GM21786 (cell line): ENCODE results near the gene SNRPD3.
A peak's percentile ranks its signal among the peaks of the same experiment; 100 is the strongest.

Source experiments
- ATAC-seq: cut with Tn5 transposase; IDR thresholded peaks from one replicate; pipeline ENCODE4 v1.9.1; 2021; ENCODE audit not compliant: unreplicated experiment

SNRPD3 gene

GRCh38 chr22:24555165-24556039 lies at the start of gene SNRPD3:
Gene SNRPD3 (plus strand): TSS chr22:24555999. CDS start chr22:24557675, 1,676 bp downstream.
- peak; percentile 75 for ATAC-seq

GRCh38 chr22:24506802-24507438 lies 48.9 kb upstream of the SNRPD3 start:
- no peak for ATAC-seq

DNA sequence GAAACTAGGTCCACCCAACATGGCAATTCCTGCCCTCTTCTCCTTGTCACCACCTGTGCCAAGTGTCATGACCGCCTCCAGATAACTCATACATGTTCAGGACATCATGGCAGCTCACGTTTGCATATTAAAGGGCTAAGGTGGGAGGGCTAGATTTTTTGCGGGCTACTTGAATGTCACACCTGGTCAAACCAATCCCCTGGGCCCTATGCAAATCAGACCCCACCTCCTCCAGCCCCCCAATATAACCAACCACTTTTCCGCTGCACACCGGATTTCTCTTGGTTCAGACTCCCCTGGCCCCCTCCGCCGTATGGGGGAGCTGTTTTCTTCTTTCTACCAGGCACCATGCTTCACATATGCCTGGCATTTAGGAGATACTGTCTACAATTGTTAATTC lies 48.1 kb upstream of the SNRPD3 start:
- ATAC-seq, result no peak

DNA sequence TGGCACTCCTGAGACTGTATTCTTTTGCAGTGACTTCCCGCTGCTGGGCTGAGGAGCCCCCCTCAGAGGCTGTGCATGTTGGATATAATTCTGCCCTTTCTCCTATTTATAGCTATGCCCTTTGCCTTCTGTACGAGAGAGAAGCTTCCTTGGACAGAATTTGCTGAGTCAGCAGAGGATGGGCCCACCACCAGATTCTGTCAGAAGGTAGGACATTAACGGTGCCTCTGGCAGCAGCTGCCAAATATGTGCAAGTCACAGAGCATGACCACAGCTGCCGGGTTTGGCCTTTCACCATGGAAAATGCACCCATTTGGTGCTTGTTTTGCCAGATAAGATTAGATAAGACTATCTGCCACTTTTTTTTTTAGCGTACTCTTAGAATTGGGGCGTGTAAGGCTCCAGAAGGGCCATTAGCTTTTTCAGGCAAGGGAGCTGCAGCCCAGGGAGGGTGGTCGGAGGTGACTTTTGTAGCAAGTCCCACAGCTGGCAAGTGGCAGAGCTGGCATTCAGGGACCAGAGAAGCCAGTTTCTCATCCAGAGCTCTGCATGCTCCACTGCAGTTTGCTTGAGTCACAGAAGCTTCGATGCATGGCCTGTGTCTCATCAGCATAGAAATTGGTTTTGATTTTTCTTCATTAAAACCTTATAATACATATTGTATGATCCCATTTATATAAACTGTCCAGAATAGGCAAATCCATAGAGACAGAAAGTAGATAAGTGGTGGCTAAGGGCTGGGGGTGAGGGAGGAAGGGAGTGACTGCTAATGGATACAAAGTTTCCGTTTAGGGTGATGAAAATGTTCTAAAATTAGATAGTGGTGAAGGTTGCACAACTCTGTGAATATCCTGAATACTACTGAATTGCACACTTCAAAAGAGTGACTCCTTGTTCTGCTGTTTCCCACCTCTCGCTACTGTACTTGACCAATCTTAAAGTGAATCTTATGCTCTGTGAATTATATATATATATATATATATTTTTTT lies 44.9 kb upstream of the SNRPD3 start:
- no peak for ATAC-seq

DNA sequence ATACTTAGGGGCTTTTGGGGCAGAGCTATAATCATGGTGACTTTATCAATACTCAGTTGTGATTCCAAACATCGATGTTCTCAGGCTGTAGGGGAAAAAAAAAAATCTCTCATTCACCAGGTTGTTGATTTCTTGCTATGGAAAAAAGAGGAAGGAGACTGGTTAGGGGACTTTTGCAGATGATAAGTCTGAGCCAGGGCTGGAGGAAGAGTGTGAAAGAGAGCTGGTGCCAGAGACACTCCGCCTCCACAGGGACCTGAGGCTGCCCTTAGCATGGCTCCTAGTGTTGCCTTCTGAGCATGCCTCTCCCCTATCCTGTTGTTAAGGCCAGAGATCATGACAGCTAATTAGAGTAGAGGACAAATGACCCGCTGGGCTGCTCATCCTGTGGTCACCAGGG lies 43.8 kb upstream of the SNRPD3 start:
- no peak for ATAC-seq

DNA sequence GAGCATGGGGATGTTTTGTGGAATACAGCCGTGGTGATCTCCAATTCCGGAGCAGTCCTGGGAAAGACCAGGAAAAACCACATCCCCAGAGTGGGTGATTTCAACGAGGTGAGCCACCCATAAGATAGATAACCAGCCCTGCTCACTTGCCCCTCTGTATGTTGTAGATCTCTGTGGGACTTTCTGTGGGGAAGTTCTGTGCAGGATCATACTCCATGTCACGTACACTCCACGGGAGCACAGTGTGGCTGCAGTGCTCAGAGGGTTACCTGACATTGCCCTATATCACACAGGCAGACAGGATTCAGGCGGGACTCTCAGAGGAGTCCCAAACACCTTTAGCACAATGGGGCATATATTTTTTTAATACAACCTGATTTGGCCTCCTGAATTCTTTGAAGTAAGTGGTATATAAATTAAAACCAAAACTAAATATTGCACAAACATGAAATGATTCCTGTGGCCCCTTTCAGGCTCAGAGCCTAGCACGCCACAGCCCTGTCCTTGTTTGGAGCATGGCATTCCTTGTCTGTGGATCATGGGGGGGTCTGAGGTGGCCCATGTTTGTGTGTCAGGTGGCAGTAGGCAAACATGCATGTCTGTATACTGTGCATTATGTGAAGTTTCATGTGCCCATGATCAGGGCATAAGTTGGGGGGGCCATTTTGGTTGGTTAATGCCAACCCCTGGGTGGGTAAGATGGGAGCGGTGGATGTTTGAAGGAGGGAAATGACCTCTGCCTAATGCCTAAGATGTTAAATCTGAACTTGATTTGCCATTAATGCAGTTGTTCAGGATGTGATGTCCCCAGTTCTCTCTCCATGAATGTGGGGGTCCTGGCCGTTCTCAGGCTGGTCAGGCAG lies 42.2 kb upstream of the SNRPD3 start:
- no peak for ATAC-seq

GRCh38 chr22:24514241-24515026 lies 41.4 kb upstream of the SNRPD3 start:
- no peak for ATAC-seq

DNA sequence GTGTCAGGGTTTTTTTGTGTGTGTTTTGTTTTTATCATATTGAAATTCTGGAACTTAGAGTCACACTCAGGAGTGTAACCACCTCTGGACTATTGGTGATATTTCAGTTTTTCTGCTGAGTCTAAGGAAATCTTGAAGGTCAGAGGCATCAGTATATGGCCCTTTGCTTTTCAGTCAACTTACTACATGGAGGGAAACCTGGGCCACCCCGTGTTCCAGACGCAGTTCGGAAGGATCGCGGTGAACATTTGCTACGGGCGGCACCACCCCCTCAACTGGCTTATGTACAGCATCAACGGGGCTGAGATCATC lies 40.8 kb upstream of the SNRPD3 start:
- ATAC-seq, result no peak

GRCh38 chr22:24516301-24516737 lies 39.5 kb upstream of the SNRPD3 start:
- no peak for ATAC-seq

GRCh38 chr22:24517446-24517845 lies 38.4 kb upstream of the SNRPD3 start:
- ATAC-seq, result no peak

GRCh38 chr22:24518228-24518627 lies 37.6 kb upstream of the SNRPD3 start:
- ATAC-seq, result no peak

DNA sequence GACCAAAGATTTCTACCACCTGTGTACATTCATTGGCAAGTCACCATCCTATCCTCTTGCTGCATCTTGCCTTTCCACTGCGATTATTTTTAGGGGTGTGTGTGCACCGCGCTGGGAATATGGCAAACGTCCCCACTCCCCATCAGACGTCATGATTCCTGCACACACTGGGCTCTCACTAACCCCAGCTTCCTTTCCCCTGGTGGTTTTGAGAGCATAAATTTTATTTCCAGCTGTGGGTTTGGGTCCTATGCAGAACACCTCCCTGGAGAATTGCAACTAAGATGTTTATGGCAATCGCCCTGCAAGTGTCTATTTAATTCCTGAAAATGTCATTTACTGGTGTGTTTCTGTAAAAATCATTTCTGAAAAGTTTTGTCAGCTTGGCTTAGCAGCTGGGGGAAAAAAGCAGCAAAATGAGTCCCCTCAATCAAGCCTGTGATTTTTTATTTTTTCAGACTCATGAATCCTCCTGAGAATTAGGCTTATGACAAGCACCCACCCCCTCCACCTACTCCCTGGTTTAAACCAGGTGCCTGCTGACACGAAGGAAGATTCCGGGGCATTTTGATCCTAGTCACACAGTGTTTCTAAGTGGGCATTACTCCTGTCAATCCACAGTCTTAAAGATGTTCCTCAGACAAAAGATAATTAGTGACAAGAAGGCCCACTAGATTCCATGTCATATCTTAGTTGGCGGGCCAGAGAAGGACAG lies 36.9 kb upstream of the SNRPD3 start:
- no peak for ATAC-seq

DNA sequence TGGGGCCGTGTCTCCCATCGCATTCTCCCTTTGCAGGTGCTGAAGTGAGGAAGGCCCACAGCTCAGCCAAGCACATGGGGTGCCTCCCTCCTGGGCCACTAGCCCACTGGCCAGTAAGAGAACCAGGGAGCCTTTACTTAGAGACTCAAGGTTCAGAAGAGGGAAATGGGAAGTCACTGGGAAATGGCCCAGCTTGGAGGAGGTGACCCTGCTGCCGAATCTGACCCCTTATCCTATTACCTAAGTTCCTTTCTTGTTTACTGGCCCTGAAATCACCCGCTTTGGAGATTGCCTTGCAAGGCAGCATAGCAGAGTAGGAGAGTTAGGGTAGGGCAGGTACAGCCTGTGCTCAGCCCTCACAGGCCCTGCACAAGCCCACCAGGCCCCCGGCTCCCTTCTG lies 36.3 kb upstream of the SNRPD3 start:
- no peak for ATAC-seq

DNA sequence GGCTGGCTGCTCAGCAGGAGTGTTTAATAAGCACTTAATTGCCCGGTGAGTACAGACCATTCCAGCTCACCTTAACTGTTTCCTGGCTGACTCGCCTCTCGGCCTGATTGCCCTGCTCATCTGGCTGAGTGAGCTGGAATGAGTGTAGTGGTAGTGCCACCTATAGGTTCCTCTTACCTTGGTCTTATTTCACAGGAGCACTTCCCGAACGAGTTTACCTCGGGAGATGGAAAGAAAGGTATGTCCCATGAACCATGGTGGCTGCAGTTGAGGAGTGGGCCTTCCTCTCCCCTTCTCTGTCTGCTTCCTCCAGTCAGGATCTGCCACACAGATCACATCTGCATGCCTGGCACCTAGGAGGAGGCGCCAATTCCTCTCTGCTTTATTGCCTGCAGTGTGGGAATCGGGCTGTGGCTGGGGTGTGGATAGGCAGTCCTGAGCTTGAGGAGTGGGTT lies 34.0 kb upstream of the SNRPD3 start:
- ATAC-seq, result peak; percentile 50

GRCh38 chr22:24523873-24524272 lies 31.9 kb upstream of the SNRPD3 start:
- ATAC-seq, result no peak

GRCh38 chr22:24525416-24526037 lies 30.3 kb upstream of the SNRPD3 start:
- ATAC-seq, result peak; percentile 69

GRCh38 chr22:24526191-24526590 lies 29.6 kb upstream of the SNRPD3 start:
- no peak for ATAC-seq

DNA sequence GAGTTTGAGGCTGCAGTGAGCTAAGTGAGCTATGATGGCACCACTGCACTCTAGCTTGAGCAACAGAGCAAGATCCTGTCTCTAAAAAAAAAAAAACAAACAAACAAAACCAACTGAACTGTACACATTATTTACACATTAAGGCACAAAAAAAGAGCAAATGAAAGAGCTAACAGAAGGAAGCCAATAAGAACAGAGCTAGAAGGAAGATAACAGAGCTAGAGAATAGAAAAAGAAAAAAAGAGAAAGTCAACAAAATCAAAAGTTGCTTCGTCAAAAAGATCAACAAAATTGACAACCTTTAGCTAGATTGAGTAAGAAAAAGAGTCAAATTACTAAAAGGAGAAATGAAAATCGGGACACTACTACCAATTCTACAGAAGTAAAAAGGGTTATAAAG lies 25.9 kb upstream of the SNRPD3 start:
- no peak for ATAC-seq
